Peyer's patch (tissue), 4 donors: ENCODE results near the gene COL6A5. TPM values are rescaled to one million over a fixed set of nuclear protein-coding genes. Genes with fewer than 3 reads are reported as not detected.

Source experiments
- DNase-seq, 3 donors: peaks; one replicate each; pipeline ENCODE4 v3.0.0-alpha.2; 2017 to 2019
- H3K27ac ChIP-seq, 4 donors: fragments of 200-600 bp; sonication (generic); one replicate each; pipeline ENCODE4 v1.5.1; 2016 to 2019
- H3K27me3 ChIP-seq, 2 donors: fragments of 200-600 bp; sonication (generic); one replicate each; pipeline ENCODE4 v1.5.1; 2019
- H3K36me3 ChIP-seq, 3 donors: fragments of 200-600 bp; sonication (generic); one replicate each; pipeline ENCODE4 v1.5.1; 2016 to 2019
- H3K4me1 ChIP-seq, 4 donors: fragments of 200-600 bp; sonication (generic); one replicate each; pipeline ENCODE4 v1.5.1; 2016 to 2019
- H3K4me3 ChIP-seq, 4 donors: fragments of 200-600 bp; sonication (generic); 1 replicate in 3 of 4; 2 replicates in 1 of 4; pipeline ENCODE4 v1.5.1; 2016 to 2019; ENCODE audit warnings: mild to moderate bottlenecking in 1 of 4
- H3K9me3 ChIP-seq, 4 donors: fragments of 200-600 bp; sonication (generic); one replicate each; pipeline ENCODE4 v1.5.1; 2016 to 2019; ENCODE audit warnings: mild to moderate bottlenecking in 1 of 4
- CTCF ChIP-seq, 6 experiments: fragments of 450-650 bp in 4 of 6; fragments of 200-600 bp in 2 of 6; sonication (generic) in 1 of 6; IDR thresholded peaks; one replicate each; pipeline ENCODE4 v1.5.1; 2017 to 2019; ENCODE audit warnings: antibody characterized with exemption in 6 of 6, mild to moderate bottlenecking in 3 of 6, moderate library complexity in 1 of 6
- POLR2A ChIP-seq, 2 donors: fragments of 450-650 bp; IDR thresholded peaks; one replicate each; pipeline ENCODE4 v1.5.1; 2017; ENCODE audit warnings: antibody characterized with exemption in 2 of 2, mild to moderate bottlenecking in 2 of 2, moderate library complexity in 2 of 2
- total RNA-seq, 4 donors: library from RNA; depleted of rRNA; stranded (reverse); fragments of >200 nt; gene quantifications; one replicate each; pipeline ENCODE4 v1.1.0, GENCODE V29; 2016

Gene COL6A5
- total RNA-seq, 4 donors from 2014 or later: 1.7 TPM; not detected in 3

DNA sequence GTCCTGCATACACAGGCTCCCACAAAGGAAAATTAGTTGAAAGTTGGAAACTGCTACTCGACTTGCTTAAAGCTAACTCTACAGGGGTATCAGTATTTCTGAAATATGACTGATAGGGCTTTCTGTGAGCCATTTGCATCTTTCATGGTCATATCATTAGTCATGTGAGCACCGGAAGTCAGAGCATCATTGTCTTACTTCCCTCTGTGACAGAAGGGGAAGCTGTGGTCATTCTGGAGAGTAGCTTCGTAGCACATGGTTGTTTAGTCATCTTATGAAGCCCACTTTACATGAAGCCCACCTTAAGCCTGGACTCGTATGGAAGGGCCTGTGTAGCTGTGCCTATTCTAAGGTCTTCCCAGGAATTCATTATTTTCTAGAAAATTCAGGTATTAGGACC, 69.0 kb downstream of the COL6A5 start:
- no peak for DNase-seq
- Histone ChIP-seq H3K27me3 (no peaks in the 10 kb centered on the region), H3K9me3 (no peaks in the 10 kb centered on the region), H3K27ac (no peak overlapping the region), H3K4me3 (no peak overlapping the region), H3K36me3 (no peaks in the 10 kb centered on the region), H3K4me1 (no peaks in the 10 kb centered on the region)
- TF ChIP-seq POLR2A (IDR thresholded peaks at IDR 0.05) (no peak), CTCF (IDR thresholded peaks at IDR 0.05) (no peak)

DNA sequence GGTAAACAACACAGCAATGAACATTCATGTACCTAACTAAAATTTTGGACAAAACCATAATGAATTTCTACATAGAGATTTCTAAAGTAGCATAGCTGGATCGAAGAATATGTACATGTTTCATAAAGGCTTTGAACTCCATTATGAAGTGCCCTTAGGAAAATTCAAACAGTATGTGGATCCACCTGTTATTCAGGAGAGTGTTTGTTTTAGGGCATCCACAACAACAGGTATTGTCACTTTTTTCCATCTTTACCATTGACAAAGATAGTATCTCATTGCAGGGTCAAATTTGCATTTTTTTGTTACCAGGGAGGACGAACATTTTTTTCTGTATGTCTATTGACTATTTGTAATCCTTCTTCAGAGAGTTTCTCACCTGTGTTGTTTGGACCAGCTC, 75.0 kb downstream of the COL6A5 start:
- no peak for DNase-seq
- no peak overlapping the region for H3K4me3 ChIP-seq
- no peaks in the 10 kb centered on the region for H3K4me1 ChIP-seq
- H3K27me3 ChIP-seq: no peaks in the 10 kb centered on the region
- H3K9me3 ChIP-seq: no peaks in the 10 kb centered on the region
- no peak overlapping the region for H3K27ac ChIP-seq
- TF ChIP-seq POLR2A (IDR thresholded peaks at IDR 0.05): no peak
- no peak for TF ChIP-seq CTCF (IDR thresholded peaks at IDR 0.05)
- H3K36me3 ChIP-seq: no peaks in the 10 kb centered on the region

DNA sequence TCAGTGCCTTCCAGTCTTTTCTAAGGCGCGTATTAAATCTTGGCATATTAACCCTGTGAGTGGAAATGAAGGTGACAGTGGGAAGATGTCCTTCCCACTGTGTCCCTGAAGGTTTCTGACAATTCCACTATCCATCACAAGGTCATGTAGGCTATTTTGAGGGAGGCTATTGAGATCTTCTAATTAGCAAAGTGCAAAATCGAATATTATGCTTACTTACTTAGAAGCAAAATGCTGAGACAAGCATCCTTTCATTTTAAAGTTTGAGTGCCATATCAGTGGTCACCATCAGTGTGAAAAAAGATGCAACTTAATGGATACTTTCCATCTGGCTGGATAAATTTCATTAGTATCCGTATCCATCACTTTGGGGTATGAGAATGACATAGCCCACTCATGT, 77.6 kb downstream of the COL6A5 start:
- H3K36me3 ChIP-seq: no peaks in the 10 kb centered on the region

GRCh38 chr3:130424837-130425236, 79.4 kb downstream of the COL6A5 start:
- Histone ChIP-seq H3K4me1 (no peaks in the 10 kb centered on the region), H3K9me3 (no peaks in the 10 kb centered on the region), H3K27ac (no peak overlapping the region), H3K36me3 (no peaks in the 10 kb centered on the region), H3K4me3 (no peak overlapping the region), H3K27me3 (no peaks in the 10 kb centered on the region)
- no peak for TF ChIP-seq CTCF (IDR thresholded peaks at IDR 0.05)
- TF ChIP-seq POLR2A (IDR thresholded peaks at IDR 0.05): no peak
- no peak for DNase-seq

More for the DNA sequence above, 77.6 kb downstream of the COL6A5 start:
- Histone ChIP-seq H3K4me3 (no peak overlapping the region), H3K27ac (no peak overlapping the region), H3K9me3 (no peaks in the 10 kb centered on the region), H3K27me3 (no peaks in the 10 kb centered on the region), H3K4me1 (no peaks in the 10 kb centered on the region)
- DNase-seq: no peak
- TF ChIP-seq CTCF (IDR thresholded peaks at IDR 0.05): no peak
- TF ChIP-seq POLR2A (IDR thresholded peaks at IDR 0.05): no peak

DNA sequence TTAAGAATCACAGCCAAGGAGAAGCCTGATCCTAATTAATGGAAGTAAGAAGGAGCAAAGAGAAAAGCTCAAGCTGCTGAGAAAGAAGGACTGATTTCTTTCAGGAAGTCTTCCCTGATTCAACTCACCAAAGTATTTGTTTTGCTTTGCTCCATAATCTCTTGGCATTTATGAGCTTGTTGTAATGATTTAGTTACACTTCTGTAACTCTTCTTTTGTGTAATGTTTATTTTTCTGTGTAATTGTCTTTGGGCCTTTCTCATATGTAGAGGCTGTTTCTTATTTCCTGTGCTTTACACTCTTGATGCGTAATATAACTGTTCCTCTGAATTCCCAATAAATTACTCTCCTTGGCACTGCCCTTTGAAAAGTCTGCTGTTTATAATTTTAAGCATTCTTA, 80.0 kb downstream of the COL6A5 start:
- no peaks in the 10 kb centered on the region for H3K9me3 ChIP-seq
- no peaks in the 10 kb centered on the region for H3K4me1 ChIP-seq
- DNase-seq: no peak
- TF ChIP-seq CTCF (IDR thresholded peaks at IDR 0.05) (no peak), POLR2A (IDR thresholded peaks at IDR 0.05) (no peak)
- no peak overlapping the region for H3K4me3 ChIP-seq
- H3K27ac ChIP-seq: no peak overlapping the region
- H3K36me3 ChIP-seq: no peaks in the 10 kb centered on the region
- H3K27me3 ChIP-seq: no peaks in the 10 kb centered on the region

- Histone ChIP-seq H3K4me3 (no peak overlapping the region), H3K4me1 (no peaks in the 10 kb centered on the region), H3K36me3 (no peaks in the 10 kb centered on the region), H3K27me3 (no peaks in the 10 kb centered on the region), H3K9me3 (no peaks in the 10 kb centered on the region), H3K27ac (no peak overlapping the region)
- DNase-seq: no peak
- no peak for TF ChIP-seq CTCF (IDR thresholded peaks at IDR 0.05)
- no peak for TF ChIP-seq POLR2A (IDR thresholded peaks at IDR 0.05)
These were observed 80.7 kb downstream of the COL6A5 start for GRCh38 chr3:130426206-130426605.
